Large intestine (tissue), 3 donors: ENCODE results near the gene SLC39A6. TPM values are rescaled to one million over a fixed set of nuclear protein-coding genes. Genes with fewer than 3 reads are reported as not detected.
"Not testable (repeated sequence)": the region's sequence is repeated elsewhere in the genome, so short reads cannot be mapped to it uniquely, and the experiment has no call there.

Experiments used
- DNase-seq, 2 donors: peaks; one replicate each; pipeline versions ENCODE4 v3.0.0 to v3.0.0-alpha.2; 2013
- H3K27ac ChIP-seq: one replicate; pipeline ENCODE4 v1.5.1; 2013; ENCODE audit warnings: low read length
- H3K27me3 ChIP-seq: 2 replicates; pipeline ENCODE4 v1.6.1; 2013; ENCODE audit warnings: low read length; ENCODE audit not compliant: control insufficient read depth, insufficient read depth
- H3K36me3 ChIP-seq: 2 replicates; pipeline ENCODE4 v1.6.1; 2013; ENCODE audit warnings: low read length; ENCODE audit not compliant: control insufficient read depth, insufficient read depth
- H3K4me1 ChIP-seq: one replicate; pipeline ENCODE4 v1.6.1; 2013; ENCODE audit warnings: low read length; ENCODE audit not compliant: control insufficient read depth, insufficient read depth
- H3K4me3 ChIP-seq: one replicate; pipeline ENCODE4 v1.5.1; 2013; ENCODE audit warnings: low read length
- H3K9me3 ChIP-seq: one replicate; pipeline ENCODE4 v1.6.1; 2013; ENCODE audit warnings: mild to moderate bottlenecking, low read depth, low read length, moderate library complexity; ENCODE audit not compliant: control insufficient read depth
- WGBS: methylation state at CpG from one replicate; pipeline ENCODE4 v1.1.5; 2013; ENCODE audit warnings: low lambda C conversion rate; ENCODE audit not compliant: insufficient coverage; 5-methylcytosine and 5-hydroxymethylcytosine counted together
- polyA plus RNA-seq: library from polyadenylated mRNA; unstranded; fragments of 120-200 nt; gene quantifications from one replicate; pipeline ENCODE4 v1.2.1, GENCODE V29; 2013

The SLC39A6 gene
- polyA plus RNA-seq, 1 donor, result 19.9 TPM

DNA sequence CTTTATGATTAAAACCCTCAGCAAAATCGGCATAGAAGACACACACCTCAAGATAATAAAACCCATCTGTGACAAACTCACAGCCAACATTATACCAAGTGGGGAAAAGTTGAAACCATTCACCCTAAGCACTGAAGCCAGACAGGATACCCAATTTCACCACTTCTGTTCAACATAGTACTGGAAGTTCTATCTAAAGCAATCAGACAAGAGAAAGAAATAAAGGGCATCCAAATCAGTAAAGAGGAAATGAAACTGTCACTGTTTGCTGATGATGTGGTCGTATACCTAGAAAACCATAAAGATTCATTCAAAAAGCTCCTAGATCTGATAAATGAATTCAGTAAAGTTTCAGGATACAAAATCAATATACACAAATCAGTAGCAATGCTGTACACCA, 45.4 kb downstream of the SLC39A6 start:
- DNase-seq, result no peak
- Histone ChIP-seq H3K27ac (no peak overlapping the region), H3K9me3 (no peaks in the 10 kb centered on the region), H3K36me3 (no peaks in the 10 kb centered on the region), H3K4me1 (no peaks in the 10 kb centered on the region), H3K27me3 (no peaks in the 10 kb centered on the region), H3K4me3 (no peak overlapping the region)
- WGBS, result 40% methylated on average over 1 of the region's 2 CpGs

DNA sequence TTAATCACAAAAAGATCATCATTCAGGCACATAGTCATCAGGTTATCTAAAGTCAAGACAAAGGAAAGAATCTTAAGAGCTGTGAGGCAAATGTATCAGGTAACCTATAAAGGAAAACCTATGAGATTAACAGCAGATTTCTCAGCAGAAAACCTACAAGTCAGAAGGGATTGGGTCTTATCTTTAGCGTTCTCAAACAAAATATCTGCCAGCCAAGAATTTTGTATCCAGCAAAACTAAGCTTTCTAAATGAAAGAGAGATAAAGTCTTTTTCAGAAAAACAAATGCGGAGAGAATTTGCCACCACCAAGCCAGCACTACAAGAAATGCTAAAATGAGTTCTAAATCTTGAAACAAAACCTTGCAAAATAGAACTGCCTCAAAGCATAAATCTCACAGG, 48.0 kb downstream of the SLC39A6 start:
- H3K4me1 ChIP-seq, H3K9me3 ChIP-seq, H3K36me3 ChIP-seq, DNase-seq, H3K27me3 ChIP-seq, H3K27ac ChIP-seq, H3K4me3 ChIP-seq: not testable (repeated sequence)
- WGBS, result 100% methylated on average over 1 of the region's 2 CpGs

DNA sequence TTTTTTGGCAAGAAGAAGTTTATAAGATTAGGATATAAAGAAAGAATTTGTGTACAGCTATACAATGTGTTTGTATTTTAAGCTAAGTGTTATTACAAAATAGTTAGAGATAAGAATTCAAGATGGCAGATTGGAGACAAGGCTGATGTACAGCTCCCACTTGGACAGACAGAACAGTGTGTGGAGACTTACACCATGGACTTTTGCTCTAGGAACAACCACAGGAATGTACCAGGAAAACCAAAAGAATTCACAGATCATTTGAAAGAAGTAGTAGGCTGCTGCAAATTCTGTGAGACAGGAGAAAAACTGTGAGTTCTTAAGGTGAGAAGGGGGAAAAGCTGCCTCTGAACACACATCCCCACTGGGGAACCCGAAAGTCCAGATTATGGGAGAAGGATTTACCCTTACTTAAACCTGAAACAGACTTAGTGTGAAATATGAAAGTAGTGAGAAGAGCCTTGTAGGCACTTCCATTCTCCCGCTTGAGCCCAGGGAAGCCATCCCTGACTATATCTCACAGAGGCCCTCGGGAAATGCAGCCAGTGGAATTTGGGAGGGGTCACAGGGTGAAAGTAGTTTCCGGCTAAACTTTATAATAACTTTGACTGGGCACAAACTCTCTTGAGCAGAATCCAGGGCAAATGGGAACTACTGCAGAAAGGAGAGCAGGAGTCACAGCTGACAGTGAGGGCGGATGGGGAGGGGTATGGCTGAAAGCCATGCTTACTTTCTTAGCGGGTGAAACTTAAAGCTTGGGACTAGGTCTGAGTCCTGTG, 50.2 kb downstream of the SLC39A6 start:
- no peak overlapping the region for H3K27ac ChIP-seq
- no peak overlapping the region for H3K4me3 ChIP-seq
- no peaks in the 10 kb centered on the region for H3K36me3 ChIP-seq
- H3K9me3 ChIP-seq, result peaks cover 2% of the 10 kb centered on the region
- no peaks in the 10 kb centered on the region for H3K27me3 ChIP-seq
- 100% methylated on average over 1 of the region's 6 CpGs for WGBS
- DNase-seq, result no peak
- H3K4me1 ChIP-seq, result no peaks in the 10 kb centered on the region

DNA sequence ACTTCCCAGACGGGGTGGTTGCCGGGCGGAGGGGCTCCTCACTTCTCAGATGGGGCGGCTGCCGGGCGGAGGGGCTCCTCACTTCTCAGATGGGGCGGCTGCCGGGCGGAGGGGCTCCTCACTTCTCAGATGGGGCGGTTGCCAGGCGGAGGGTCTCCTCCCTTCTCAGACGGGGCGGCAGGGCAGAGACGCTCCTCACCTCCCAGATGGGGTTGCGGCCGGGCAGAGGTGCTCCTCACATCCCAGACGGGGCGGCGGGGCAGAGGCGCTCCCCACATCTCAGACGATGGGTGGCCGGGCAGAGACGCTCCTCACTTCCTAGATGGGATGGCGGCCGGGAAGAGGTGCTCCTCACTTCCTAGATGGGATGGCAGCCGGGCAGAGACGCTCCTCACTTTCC, 51.4 kb downstream of the SLC39A6 start:
- not testable (repeated sequence) for H3K36me3 ChIP-seq, H3K9me3 ChIP-seq, H3K4me3 ChIP-seq, DNase-seq, H3K27me3 ChIP-seq, H3K4me1 ChIP-seq, H3K27ac ChIP-seq
- WGBS, result no CpG with 5 or more reads among the region's 27 CpGs

DNA sequence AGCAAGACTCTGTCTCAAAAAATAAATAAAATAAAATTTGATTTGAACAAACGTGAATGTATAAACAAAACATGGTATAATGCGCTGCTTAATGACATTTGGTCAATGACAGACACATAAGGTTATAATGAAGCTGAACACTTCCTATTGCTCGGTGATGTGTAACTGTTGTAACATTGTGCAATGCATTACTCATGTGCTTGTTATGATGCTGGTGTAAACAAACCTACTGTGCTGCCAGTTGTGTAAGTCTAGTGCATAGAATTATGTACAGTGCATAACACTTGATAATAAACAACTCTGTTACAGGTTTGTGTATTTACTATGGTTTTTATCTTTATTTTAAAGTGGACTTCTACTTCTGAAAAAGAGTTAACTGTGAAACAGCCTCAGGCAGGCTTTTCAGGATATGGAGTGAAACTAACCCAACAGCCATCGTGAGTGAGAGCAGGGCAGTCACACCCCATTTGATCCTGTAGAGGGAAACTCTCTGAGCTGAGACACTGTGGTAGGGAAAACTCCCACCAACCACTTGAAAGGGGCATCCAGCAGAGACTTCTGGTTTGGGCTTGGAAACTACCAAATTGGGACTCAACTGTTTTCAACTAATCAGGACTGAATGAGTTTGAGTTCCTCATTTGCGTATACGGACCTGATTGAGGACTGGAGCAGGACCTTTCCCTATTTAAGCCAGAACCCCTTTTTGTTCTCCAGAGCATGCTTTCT, 53.1 kb downstream of the SLC39A6 start:
- 60% methylated on average over 1 of the region's 6 CpGs for WGBS
- Histone ChIP-seq H3K9me3 (peaks cover 2% of the 10 kb centered on the region), H3K4me3 (no peak overlapping the region), H3K27ac (no peak overlapping the region), H3K36me3 (no peaks in the 10 kb centered on the region), H3K4me1 (no peaks in the 10 kb centered on the region), H3K27me3 (no peaks in the 10 kb centered on the region)
- peak in 1 of 2 donors; percentile 12 for DNase-seq

DNA sequence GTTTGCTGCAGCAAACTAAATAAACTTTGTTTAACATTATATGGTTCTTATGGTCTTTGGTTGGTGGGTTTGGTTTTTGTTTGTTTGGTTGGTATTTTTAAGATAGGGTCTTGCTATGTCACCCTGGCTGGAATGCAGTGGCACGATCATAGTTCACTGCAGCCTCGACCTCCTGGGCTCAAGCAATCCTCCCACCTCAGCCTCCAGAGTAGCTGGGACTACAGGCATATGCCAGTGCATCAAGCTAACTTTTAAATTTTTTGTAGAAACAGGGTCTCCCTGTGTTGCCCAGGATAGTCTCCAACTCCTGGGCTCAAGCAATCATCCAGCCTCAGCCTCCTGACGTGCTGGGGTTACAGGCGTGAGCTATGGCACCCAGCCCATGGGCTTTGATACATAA, 54.7 kb downstream of the SLC39A6 start:
- Histone ChIP-seq H3K9me3 (peaks cover 2% of the 10 kb centered on the region), H3K4me1 (no peaks in the 10 kb centered on the region), H3K27ac (no peak overlapping the region), H3K36me3 (no peaks in the 10 kb centered on the region), H3K4me3 (no peak overlapping the region), H3K27me3 (no peaks in the 10 kb centered on the region)
- DNase-seq, result no peak
- no CpG with 5 or more reads among the region's 4 CpGs for WGBS

DNA sequence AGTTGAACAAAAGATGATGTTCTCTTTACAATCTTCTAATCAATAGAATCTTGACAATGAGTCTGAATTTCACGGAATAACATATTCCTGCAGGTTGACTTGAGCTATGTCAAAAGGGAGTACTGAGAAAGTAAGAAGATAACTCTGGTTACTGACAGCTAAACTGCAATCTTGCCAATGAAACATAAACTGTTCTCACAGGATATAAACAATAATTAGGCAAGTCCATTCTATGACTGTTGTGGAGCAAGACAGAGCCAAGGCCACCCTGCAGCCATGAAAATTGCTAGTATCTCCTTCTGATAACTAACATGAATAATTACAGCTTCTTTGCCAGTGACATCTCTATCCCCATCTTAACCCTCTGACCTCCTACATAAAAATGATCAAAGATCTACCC, 55.5 kb downstream of the SLC39A6 start:
- Histone ChIP-seq H3K4me1 (no peaks in the 10 kb centered on the region), H3K27ac (no peak overlapping the region), H3K9me3 (peaks cover 2% of the 10 kb centered on the region), H3K36me3 (no peaks in the 10 kb centered on the region), H3K27me3 (no peaks in the 10 kb centered on the region), H3K4me3 (no peak overlapping the region)
- no peak for DNase-seq
- no CpG with 5 or more reads among the region's 1 CpG for WGBS

DNA sequence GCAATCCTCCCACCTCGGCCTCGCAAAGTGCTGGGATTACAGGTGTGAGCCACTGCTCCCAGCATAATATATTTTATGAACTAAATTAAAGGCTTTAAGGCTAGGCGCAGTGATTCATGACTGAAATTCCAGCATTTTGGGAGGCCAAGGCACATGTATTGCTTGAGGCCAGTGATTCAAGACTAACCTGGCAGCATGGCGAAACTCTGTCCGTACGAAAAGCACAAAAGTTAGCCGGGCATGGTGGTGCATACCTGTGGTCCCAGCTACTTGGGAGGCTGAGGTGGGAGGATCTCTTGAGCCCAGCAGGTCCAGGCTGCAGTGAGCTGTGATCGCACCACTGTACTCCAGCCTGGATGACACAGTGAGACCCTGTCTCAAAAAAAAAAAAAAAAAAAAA, 56.7 kb downstream of the SLC39A6 start:
- H3K4me3 ChIP-seq, H3K36me3 ChIP-seq, H3K27me3 ChIP-seq, DNase-seq, H3K27ac ChIP-seq, H3K4me1 ChIP-seq, H3K9me3 ChIP-seq: not testable (repeated sequence)
- WGBS, result no CpG with 5 or more reads among the region's 8 CpGs

DNA sequence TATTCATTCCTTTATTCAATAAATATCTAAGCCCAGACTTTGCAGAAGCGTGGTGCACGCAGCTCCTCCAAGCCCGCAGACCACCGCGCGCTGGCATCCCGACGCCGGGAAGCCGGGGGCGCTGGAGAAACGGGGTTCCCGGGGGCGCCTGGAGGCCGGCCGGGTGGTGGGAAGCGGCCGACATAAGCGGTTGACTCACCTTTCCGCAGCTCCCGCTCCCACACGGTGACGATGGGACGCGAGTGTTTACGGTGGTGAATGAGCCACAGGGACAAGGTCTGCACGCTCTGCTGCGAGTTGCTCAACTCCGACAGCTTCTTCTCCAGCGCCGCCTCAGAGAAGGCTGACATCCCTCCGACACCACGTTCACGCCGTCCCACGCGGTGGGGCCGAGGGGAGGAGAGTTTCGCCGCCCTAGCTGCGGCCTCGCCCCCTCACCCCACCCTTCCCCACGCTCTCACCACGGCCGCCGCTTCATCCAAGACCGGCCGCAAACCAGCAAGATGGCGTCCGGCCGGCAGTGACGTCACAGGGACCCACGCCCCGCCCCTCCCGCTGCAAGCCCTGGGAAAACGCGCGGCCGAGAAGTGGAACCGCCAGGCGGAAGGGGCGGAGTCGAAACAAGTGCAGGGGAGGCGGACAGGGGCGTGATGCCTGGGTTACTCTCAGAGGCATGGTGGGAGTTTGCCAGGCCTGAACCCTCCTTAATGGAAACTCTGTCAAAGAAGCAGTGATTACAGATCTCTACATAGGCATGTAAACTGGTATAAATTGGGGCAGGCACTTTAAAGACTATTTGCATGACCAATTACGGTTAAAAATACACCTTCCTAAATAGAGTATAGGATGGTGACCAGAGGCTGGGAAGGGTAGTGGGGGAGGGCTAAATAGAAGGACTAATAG, 61.8 kb downstream of the SLC39A6 start, which contains the start of gene RPRD1A:
Gene RPRD1A, minus strand, starts transcription at position 505 of the 903 bp plus-strand sequence. Its CDS starts 155 bp downstream, at position 350.
- Histone ChIP-seq H3K9me3 (peaks cover 4% of the 10 kb centered on the region), H3K4me3 (peak within 1 kb of the TSS; percentile 94), H3K27me3 (no peaks in the 10 kb centered on the region), H3K27ac (peak within 1 kb of the TSS; percentile 98), H3K4me1 (no peaks in the 10 kb centered on the region), H3K36me3 (peaks cover 7% of the 10 kb centered on the region)
- 17% methylated on average over 1 of the region's 66 CpGs for WGBS
- DNase-seq, result peak; percentile 94 to 98

DNA sequence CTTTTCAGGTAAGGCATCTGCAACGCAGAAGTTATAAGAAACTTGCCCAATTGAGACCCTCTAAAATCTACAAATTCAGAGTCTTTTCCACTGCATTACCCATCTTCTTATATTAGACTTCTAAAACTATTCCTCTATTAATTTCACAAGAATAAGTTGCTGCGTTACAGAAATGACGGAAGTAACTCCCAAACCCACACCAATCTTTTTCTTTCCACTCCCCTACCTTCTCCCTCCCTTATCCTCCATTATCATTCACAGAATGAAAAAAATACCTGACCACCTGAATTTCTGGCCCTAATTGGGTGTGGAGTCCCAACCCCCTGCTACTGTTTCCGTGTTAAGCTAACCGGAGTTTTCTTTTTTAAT, 62.5 kb downstream of the SLC39A6 start:
- Histone ChIP-seq H3K9me3 (peaks cover 4% of the 10 kb centered on the region), H3K4me3 (peak overlapping the region; percentile 94), H3K36me3 (peaks cover 7% of the 10 kb centered on the region), H3K4me1 (no peaks in the 10 kb centered on the region), H3K27ac (peak overlapping the region; percentile 98), H3K27me3 (no peaks in the 10 kb centered on the region)
- WGBS, result 0% methylated on average over 2 of the region's 5 CpGs
- no peak for DNase-seq
